Measurements from ENCODE around the gene PTPRG.

PTPRG gene

GRCh38 chr3:62098646-62099365, 537.4 kb downstream of the PTPRG start:
- no peak for DNase-seq

- no peak for DNase-seq
Measured at GRCh38 chr3:62100282-62100989, 539.1 kb downstream of the PTPRG start.

- DNase-seq = no peak
Measured at GRCh38 chr3:62101488-62101887, 540.1 kb downstream of the PTPRG start.

- no peak for DNase-seq
Measured at GRCh38 chr3:62103531-62103930, 542.2 kb downstream of the PTPRG start.

- DNase-seq = peak; percentile 97
Measured at GRCh38 chr3:62109534-62109933, 548.2 kb downstream of the PTPRG start.

GRCh38 chr3:62110443-62111225, 549.3 kb downstream of the PTPRG start:
- DNase-seq = no peak

- no peak for DNase-seq
Measured at GRCh38 chr3:62113092-62113491, 551.7 kb downstream of the PTPRG start.

GRCh38 chr3:62114763-62115162, 553.4 kb downstream of the PTPRG start:
- DNase-seq = no peak

GRCh38 chr3:62117903-62118548, 556.7 kb downstream of the PTPRG start:
- DNase-seq = no peak

GRCh38 chr3:62119139-62119538, 557.8 kb downstream of the PTPRG start:
- no peak for DNase-seq

- no peak for DNase-seq
Measured at GRCh38 chr3:62122819-62123218, 561.4 kb downstream of the PTPRG start.

- DNase-seq = no peak
Measured at GRCh38 chr3:62125380-62125779, 564.0 kb downstream of the PTPRG start.

- DNase-seq = no peak
Measured at GRCh38 chr3:62127116-62127515, 565.7 kb downstream of the PTPRG start.

- no peak for DNase-seq
Measured at GRCh38 chr3:62128051-62128450, 566.7 kb downstream of the PTPRG start.

- DNase-seq = no peak
Measured at GRCh38 chr3:62128681-62129080, 567.3 kb downstream of the PTPRG start.

- DNase-seq = no peak
Measured at GRCh38 chr3:62131050-62131449, 569.7 kb downstream of the PTPRG start.

- no peak for DNase-seq
Measured at GRCh38 chr3:62131620-62132019, 570.2 kb downstream of the PTPRG start.

GRCh38 chr3:62132027-62132602, 570.7 kb downstream of the PTPRG start:
- no peak for DNase-seq

- no peak for DNase-seq
Measured at GRCh38 chr3:62133015-62133414, 571.6 kb downstream of the PTPRG start.

- DNase-seq = no peak
Measured at GRCh38 chr3:62134061-62134496, 572.7 kb downstream of the PTPRG start.

- no peak for DNase-seq
Measured at GRCh38 chr3:62135741-62136140, 574.4 kb downstream of the PTPRG start.

- peak; percentile 6 for DNase-seq
Measured at GRCh38 chr3:62139957-62140356, 578.6 kb downstream of the PTPRG start.

All from HCEC 1CT (cell line).